GM21786 (cell line): Measurements from ENCODE around the gene OPRL1.
"Not testable (repeated sequence)": the region's sequence is repeated elsewhere in the genome, so short reads cannot be mapped to it uniquely, and the experiment has no call there.

Experiments
- ATAC-seq: cut with Tn5 transposase; IDR thresholded peaks from one replicate; pipeline ENCODE4 v1.9.1; 2021; ENCODE audit not compliant: unreplicated experiment

OPRL1 gene

DNA sequence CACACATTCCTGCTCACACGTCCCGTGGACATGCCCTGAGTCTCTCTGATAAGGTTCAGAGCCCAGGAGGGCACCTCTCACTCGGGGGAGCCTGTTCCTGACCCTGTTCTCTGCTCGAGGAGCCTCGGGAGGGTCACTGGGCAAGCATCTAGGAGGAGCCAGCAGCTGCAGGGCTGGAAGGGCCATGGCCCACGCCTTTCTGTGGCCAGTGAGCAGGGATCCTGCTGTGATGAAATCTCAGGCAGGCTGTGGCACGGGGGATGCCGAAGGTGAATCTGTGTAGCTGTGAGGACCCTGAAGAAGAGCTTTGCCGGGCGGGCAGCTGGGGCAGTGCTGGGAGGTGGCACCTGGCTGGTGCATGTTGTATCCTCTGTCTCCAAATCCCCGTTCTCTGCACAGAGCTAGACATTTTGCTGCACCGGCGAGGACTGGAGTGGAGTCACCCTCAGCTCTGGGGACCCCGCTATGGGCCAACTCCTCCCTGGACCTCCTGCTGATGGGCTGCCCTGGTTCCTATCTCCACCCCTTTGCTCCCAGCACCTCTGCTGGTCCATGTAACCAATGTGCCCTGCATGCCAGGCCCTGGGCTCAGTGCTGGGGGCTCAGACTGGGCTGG is 34.6 kb downstream of the OPRL1 start:
- no peak for ATAC-seq

DNA sequence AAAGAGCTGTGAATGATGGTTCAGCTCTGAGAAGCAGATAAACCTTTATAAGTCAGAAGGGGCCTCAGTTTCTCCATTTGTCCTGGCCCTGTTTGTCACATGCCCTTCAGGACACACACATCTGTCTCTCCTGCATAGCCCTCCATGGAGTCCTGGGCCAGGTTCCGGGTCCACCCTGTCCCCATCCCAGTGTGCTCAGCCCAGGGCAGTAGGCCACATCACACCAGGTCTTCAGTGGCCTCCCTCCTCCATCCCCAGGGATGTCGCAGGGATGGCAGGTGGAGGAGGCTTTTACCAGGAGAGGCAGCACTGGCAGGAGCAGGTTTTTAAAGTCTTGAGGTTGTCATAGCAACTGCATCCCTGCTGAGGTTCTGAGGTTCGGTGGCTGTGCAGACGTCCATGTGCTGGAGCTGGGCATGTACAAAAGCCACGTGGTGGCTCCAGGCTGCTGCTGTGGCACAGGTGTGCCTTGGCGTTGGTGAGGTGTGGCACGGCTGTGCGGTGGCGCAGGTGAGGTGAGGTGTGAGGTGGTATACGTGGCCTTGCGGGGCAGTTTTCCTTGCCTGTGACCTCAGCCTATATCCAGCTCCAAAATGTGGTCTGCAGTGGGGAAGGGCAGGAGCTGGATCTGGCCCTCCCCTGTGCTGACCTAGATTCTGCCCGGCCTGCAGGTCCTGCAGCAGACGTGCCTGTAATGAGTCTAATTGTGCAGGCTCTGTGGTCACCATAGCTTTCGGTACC is 35.5 kb downstream of the OPRL1 start:
- no peak for ATAC-seq

DNA sequence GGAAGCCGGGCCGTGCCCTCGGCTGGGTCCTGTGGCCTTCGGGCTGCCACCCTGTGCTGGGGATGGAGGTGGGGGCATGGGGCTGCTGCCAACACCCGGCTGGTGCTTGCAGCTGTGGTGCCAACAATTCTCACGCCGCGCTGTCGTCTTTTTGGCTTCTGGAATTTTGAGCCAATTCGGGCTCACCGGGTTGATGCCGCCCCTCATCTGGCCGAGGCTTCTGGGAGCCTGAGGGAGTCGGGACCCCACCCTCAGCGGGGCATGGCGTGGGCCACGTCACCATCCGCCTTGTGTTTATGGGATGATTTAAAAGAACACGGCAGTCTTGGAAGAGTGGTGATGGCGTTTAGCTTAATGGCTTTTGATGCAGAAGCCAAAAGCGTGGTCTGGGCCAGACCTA is 36.1 kb downstream of the OPRL1 start:
- ATAC-seq: no peak

DNA sequence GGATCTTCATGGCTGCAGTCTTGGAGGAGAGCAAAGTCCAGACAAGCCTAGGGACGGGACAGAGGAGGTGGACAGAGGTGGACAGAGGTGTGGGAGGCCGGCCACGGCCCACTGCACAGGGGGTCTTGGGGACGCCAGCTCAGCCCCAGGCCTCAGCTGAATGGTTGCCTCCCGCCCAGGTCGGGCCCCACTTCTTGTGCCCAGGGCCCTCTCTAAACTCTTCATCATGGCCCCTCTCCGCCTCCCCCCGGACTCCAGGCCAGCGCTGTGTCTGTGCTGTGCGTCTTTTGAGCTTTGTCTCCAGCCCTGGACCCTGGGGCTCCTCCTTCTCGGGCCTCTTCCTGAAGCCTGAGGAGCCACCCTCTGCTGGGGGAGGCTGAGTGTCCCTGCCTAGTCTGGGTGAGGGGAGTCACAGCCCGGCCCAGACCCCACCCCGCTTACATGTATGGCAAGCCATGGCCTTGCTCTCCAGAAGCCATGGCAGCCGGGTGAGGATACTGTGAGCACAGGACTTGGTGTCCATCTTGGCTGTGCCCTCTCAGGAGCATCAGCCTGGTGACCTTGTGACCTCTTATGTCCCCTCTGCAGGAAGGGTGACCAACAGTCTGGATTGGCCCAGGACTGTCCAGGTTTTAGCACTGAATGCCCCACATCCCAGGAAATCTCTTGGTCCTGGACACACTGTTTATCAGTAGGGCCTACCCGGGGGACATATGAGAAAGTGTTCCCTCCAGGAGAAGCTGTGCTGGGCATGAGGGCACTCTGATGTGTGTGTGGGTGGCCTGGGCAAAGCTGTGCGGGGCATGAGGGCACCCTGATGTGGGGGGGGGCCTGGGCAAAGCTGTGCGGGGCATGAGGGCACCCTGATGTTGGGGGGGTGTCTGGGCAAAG is 36.9 kb downstream of the OPRL1 start:
- no peak for ATAC-seq

DNA sequence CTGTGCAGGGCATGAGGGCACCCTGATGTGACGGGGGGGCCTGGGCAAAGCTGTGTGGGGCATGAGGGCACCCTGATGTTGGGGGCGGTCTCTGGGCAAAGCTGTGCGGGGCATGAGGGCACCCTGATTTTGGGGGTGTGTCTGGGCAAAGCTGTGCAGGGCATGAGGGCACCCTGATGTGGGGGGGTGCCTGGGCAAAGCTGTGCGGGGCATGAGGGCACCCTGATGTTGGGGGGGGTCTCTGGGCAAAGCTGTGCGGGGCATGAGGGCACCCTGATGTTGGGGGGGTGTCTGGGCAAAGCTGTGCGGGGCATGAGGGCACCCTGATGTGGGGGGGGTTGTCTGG is 37.5 kb downstream of the OPRL1 start:
- ATAC-seq: not testable (repeated sequence)

DNA sequence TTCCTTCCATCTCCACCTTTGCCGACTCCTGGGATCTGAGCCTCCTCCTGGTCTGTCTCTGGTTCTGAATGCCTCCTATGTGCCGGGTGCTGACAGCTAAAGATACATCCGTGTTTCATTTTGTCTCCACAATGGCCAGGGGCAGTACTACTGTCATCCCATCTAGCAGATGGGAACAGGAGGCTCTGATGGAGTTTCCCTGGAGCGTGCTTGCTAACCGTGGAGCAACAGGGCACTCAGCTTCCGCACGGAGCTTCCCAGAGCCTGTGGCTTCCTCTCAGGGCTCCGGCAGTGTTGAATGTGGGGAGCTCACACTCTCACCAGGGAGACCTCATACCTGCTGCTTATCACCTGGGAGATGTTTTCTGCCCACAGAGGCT is 39.4 kb downstream of the OPRL1 start:
- ATAC-seq: no peak

DNA sequence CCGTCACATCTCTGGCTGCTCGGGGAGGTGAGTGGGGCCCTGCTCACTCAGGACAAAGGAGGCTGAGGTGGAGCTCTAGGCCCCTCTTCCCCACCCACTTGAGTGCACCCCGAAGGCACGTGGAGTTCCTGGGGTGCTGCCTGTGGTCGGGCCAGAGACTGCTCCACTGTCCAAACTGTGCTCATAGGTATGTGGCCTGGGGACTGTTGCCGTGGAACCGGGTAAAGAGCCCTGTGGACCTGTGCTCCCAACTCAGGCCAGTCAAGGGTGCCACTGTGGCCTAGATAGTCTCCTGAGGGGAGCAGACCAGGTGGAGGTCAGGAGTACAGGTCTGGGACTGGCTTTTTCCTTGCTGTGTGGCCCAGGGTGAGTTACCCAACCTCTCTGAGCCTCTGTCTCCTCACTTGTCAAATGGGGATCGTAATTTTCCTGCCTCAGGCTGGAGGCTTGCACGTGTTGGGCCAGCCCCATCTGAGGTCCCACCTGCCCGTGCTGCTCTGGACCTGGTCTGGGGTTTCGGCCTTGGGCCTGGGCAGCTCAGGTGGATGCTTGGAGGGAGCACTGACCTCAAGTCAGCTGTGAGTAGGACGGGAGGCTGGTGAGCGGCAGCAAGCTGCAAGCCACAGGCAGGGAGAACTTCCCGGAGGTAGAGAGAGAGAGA is 39.9 kb downstream of the OPRL1 start:
- no peak for ATAC-seq

DNA sequence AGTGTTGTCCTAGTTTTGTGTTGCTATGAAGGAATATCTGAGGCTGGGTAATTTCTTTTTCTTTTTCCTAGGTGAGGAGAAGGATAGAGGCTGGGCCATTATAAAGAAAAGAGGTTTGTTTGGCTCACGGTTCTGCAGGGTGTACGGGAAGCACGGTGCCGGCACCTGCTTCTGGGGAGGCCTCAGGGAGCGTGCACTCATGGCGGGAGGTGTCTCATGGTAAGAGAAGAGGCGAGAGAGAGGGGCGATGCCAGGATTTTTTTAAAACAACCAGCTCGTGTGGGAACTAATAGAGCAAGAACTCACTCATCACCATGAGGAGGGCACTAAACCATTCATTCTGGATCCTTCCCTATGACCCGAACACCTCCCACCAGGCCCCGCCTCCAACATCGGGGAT is 41.7 kb downstream of the OPRL1 start:
- no peak for ATAC-seq

DNA sequence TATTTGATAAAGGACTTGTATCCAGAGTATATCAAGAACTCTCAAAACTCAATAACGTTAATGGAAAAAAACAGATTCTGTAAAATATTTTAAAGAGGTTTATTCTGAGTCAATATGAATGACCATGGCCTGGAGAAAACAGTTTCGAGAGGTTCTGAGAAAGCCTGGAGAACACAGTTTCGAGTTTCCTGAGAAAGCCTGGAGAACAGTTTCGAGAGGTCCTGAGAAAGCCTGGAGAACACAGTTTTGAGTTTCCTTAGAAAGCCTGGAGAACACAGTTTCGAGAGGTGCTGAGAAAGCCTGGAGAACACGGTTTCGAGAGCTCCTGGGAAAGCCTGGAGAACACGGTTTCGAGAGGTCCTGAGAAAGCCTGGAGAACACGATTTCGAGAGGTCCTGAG is 43.0 kb downstream of the OPRL1 start:
- not testable (repeated sequence) for ATAC-seq

DNA sequence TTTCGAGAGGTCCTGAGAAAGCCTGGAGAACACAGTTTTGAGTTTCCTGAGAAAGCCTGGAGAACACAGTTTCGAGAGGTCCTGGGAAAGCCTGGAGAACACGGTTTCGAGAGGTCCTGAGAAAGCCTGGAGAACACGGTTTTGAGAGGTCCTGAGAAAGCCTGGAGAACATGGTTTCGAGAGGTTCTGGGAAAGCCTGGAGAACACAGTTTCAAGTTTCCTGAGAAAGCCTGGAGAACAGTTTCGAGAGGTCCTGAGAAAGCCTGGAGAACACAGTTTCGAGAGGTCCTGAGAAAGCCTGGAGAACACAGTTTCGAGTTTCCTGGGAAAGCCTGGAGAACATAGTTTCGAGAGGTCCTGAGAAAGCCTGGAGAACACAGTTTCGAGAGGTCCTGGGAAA is 43.6 kb downstream of the OPRL1 start:
- ATAC-seq: not testable (repeated sequence)

DNA sequence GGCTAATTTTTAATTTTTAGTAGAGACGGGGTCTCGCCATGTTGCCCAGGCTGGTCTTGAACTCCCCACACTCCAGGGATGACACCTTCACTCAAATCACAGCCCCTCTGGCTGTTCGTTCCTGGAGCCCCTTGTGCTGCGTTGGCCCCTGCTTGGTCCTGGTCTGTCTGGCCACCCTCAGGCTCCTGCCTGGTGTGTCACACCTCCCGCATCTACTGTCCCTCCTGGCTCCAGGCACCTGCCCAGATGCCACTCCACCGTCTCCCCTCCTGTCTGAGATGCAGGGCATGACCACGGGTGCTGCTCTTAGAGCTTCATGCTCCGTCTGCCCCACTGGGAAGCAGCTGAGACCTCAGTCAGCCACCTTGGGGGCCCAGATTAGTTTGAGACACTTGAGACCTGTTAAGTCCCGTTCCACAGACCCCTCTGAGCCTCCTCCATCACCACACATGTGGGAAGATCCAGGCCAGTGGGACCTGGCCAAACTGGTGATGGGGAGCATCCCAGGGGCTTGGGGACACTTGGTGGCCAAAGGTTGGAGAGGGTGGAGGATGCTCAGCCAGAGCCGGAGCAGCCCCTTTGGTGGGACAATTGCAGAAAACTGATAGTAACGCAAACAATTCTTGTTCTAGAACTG is 49.4 kb downstream of the OPRL1 start:
- ATAC-seq: no peak

DNA sequence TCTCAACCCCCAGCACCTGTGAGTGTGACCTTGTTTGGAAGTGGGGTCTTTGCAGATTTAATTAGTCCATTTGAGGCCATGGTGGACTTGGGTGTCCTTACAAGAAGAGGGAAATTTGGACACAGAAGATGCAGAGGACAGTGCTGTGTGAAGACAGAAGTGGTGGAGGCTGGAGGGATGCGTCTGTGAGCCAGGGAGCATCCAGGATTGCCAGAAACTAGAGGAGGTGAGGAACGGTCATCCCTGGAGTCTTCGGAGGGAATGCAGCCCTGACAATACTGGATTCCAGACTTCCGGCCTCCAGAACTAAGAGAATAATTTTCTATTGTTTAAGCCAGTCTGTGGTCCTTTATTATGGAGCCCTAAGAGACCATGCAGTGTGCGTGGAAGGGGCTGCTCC is 50.4 kb downstream of the OPRL1 start:
- no peak for ATAC-seq

DNA sequence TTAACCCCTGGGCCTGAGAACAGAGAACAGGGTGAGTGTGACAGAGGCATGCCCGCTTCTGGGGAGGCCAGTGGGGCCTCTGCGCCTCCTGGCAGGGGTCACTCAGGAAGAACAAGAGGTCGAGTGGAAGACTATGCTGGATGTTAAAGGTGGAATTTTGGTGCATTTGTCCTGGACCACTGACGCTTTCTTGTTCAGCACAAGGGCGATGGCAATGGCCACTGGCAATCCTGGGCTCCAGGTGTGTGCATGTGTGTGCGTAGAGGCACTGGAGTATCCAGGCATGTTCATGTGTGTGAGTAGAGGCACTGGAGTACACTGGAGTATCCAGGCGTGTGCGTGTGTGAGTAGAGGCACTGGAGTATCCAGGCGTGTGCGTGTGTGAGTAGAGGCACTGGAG is 51.0 kb downstream of the OPRL1 start:
- no peak for ATAC-seq

DNA sequence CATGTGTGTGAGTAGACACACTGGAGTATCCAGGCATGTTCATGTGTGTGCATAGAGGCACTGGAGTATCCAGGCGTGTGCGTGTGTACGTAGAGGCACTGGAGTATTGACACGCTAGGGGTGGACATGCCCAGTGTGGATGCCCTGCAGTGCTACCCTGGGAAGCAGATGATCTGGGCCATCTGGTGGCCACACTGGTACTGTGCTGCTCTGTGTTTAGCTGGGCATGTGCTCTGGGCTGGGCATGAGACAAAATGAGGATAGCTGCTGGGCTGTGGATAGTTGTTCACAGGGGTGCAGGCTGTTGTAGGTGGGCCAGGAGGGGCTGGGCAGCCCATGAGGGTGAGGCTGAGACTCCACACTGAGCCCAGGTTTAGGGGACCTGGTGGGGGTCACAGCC is 51.5 kb downstream of the OPRL1 start:
- no peak for ATAC-seq

DNA sequence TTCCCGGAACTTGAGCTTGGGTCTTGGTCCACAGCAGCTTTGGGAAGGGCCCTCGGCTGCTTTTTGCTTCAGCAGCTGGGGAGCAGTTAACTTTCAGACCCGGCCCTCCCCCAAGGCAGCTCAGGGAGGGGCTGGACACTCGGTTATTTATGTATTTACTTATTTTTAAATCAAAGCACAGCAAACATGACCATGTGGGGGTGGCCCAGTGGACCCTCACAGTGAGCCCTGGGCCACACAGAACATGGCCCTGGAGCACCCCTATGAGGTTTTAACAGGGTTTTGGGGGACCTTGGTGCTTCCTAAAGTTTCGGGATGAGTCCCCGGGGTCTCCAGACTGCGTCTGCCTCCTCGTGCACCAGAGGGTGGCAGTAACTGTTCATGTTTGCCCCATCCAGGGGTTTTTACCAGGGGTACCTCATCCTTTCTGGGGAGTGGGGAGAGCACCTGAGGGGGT is 54.1 kb downstream of the OPRL1 start:
- ATAC-seq: no peak

DNA sequence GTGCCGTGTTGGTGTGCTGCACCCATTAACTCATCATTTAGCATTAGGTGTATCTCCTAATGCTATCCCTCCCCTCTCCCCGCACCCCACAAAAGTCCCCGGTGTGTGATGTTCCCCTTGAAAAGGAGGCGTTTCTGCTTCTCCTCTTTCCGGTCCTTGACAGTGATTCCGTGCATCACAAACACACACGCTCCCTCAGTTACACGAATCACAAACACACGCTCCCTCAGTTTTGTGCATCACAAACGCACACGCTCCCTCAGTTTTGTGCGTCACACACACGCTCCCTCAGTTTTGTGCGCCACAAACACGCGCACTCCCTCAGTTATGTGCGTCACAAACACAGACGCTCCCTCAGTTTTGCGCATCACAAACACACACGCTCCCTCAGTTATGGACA is 54.9 kb downstream of the OPRL1 start:
- ATAC-seq: not testable (repeated sequence)

DNA sequence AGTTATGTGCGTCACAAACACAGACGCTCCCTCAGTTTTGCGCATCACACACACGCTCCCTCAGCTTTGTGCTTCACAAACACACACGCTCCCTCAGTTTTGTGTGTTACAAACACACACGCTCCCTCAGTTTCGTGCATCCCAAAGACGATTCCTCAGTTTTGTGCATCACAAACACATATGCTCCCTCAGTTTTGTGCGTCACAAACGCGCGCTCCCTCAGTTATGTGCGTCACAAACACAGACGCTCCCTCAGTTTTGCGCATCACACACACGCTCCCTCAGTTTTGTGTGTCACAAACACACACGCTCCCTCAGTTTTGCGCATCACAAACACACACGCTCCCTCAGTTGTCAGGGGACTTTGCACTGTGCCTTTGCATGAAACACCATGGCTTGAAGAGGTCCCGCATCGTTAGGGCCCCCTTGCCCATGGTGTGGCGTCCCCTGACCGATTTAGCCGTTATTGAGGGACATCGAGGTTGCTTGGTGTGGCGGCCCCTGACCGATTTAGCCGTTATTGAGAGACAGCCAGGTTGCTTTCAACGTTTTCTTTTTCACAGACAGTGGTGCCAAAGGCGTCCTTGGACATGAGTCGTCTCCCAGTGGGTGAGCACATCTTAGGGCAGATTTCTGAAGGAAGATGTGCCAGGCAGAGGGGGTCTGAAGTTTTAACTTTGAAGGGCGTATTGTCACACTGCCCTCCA is 56.3 kb downstream of the OPRL1 start:
- no peak for ATAC-seq

DNA sequence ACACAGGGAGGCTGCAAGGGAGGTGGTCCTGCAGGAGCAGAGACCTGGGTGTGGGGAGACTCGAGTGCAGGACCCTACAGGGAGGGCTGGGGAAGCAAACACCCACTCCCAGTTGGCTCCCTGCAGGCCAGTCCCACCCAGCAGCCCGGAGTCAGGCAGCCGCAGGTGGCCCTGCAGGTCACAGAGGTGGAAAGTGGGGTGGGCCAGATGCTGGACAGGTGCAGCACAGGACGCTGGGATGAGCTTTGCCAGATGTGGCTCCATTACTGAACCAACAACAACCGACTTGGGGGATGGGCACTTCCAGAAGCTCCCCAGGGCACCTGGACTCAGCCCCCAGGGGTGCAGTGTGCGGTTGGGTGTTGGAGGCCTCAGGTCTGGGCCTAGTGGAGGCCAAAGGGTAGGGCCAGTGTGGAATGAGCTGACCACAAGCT is 57.7 kb downstream of the OPRL1 start:
- no peak for ATAC-seq

DNA sequence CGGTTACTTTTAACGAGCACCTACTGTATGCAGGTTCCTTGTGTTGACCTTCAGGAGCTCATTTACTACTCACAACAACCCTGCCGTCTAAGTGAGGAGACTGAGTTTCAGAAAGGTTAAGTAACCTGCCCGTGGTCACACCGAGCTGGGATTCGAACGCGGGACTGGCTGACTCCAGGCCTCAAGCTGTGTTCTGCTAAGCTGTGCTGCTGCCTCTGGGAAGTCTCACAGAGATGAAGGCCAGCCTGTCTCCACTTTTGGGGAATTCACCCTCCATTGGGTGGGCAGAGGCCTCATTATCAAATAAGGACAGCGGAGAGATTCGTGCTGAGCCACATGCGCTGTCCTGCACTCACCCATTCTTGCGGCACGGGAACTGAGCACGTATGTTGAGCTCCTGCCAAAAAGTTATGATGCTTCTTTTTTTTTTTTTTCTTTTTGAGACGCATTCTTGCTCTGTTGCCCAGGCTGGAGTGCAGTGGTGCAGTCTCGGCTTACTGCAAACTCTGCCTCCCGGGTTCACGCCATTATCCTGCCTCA is 58.5 kb downstream of the OPRL1 start:
- ATAC-seq: no peak
